Ovary (tissue), 9 donors: ENCODE results near the gene AP1G1. TPM values are rescaled to one million over a fixed set of nuclear protein-coding genes. Genes with fewer than 3 reads are reported as not detected.

Experiments
- DNase-seq, 5 donors: peaks; one replicate each; pipeline ENCODE4 v3.0.0-alpha.2; 2019 to 2020
- H3K27ac ChIP-seq, 2 donors: fragments of 200-600 bp; one replicate each; pipeline versions ENCODE4 v1.5.1 to v1.8.0; 2019 to 2022
- H3K27me3 ChIP-seq: fragments of 200-600 bp; one replicate; pipeline ENCODE4 v1.8.0; 2022
- H3K36me3 ChIP-seq: fragments of 200-600 bp; sonication (generic); one replicate; pipeline ENCODE4 v1.5.1; 2019
- H3K4me1 ChIP-seq: one replicate; pipeline ENCODE4 v1.8.1; 2013; ENCODE audit warnings: mild to moderate bottlenecking, moderate library complexity; ENCODE audit not compliant: insufficient read depth
- H3K4me3 ChIP-seq: fragments of 200-600 bp; sonication (generic); one replicate; pipeline ENCODE4 v1.5.1; 2017
- H3K9me3 ChIP-seq, 2 donors: fragments of 200-600 bp in 1 of 2; sonication (generic) in 1 of 2; one replicate each; pipeline versions ENCODE4 v1.5.1 to v1.8.1; 2013 to 2019; ENCODE audit warnings: mild to moderate bottlenecking in 1 of 2, moderate library complexity in 1 of 2
- CTCF ChIP-seq, 3 donors: fragments of 450-650 bp in 2 of 3; fragments of 200-600 bp in 1 of 3; IDR thresholded peaks; one replicate each; pipeline versions ENCODE4 v1.5.1 to v1.8.0; 2016 to 2022; ENCODE audit warnings: antibody characterized with exemption in 3 of 3, mild to moderate bottlenecking in 1 of 3
- EP300 ChIP-seq: sonication (generic); formaldehyde crosslinking; IDR thresholded peaks from one replicate; pipeline ENCODE4 v1.6.1; 2017; ENCODE audit warnings: antibody characterized with exemption
- POLR2A ChIP-seq: fragments of 450-650 bp; IDR thresholded peaks from one replicate; pipeline ENCODE4 v1.6.1; 2017; ENCODE audit warnings: antibody characterized with exemption, mild to moderate bottlenecking, moderate library complexity
- WGBS, 3 donors: extraction: QIAGEN DNeasy Blood & Tissue Kit in 1 of 3; methylation state at CpG; one replicate each; pipeline versions ENCODE4 v1.1.5 to v1.1.7; 2013 to 2017; 5-methylcytosine and 5-hydroxymethylcytosine counted together
- intact Hi-C, 4 donors: fragments of 100-400 bp; cut with DNase I; formaldehyde crosslinking; loops; one replicate each; pipeline versions ENCODE4 v1.11.0 to v1.15.1; 2022 to 2023
- polyA plus RNA-seq, 2 donors: library from polyadenylated mRNA; stranded (reverse); fragments of 200-250 nt in 1 of 2; fragments of 350-450 nt in 1 of 2; fragmentation: Illumina TruSeq in 1 of 2; extraction: RNeasy Lipid Tissue Mini Kit (QIAGEN cat#74804) in 1 of 2; gene quantifications; one replicate each; pipeline ENCODE4 v1.2.3, GENCODE V29; 2013 to 2014
- total RNA-seq, 7 donors: library from RNA; depleted of rRNA in 2 of 7; stranded (reverse); fragments of >200 nt in 2 of 7; fragmentation: NEBNext Ultra II Directional in 3 of 7; extraction: Animal tissue kit (Norgen Biotek cat#: 25700) in 3 of 7; gene quantifications; one replicate each; pipeline versions ENCODE4 v1.1.0 to v1.2.4, GENCODE V29; 2016 to 2023
- donor health status: DM: no; HTN: no; CAD: no; lungs with moderate emphysema.
- donor health status: DM: no; HTN: no; CAD: no.
- donor health status: Bipolar disorder and iron deficiency.
- donor health status: DM: yes; HTN: yes; CAD: no.
- donor health status: DM: no; HTN: no; CAD: no.
- donor health status: DM: yes; HTN: yes; CAD: no.

AP1G1 gene
- total and polyA plus RNA-seq, 9 donors = 14.2 to 71.7 (median 54.3) TPM

- Histone ChIP-seq H3K9me3 (no peaks in the 10 kb centered on the region), H3K27ac (no peak overlapping the region), H3K4me3 (no peak overlapping the region), H3K36me3 (no peaks in the 10 kb centered on the region), H3K27me3 (no peaks in the 10 kb centered on the region), H3K4me1 (no peaks in the 10 kb centered on the region)
- WGBS, 3 donors = 80 to 85% (median 84%) methylated on average over 5 of the region's 5 CpGs
- DNase-seq = no peak
- intact Hi-C loops = no loop called here
- TF ChIP-seq POLR2A (no peak), CTCF (IDR thresholded peaks at IDR 0.05) (no peak), EP300 (no peak)
Observed at GRCh38 chr16:71778780-71779179, 29.9 kb downstream of the AP1G1 start.

- Histone ChIP-seq H3K4me3 (no peak overlapping the region), H3K9me3 (no peaks in the 10 kb centered on the region), H3K27ac (no peak overlapping the region), H3K36me3 (no peaks in the 10 kb centered on the region), H3K4me1 (no peaks in the 10 kb centered on the region), H3K27me3 (no peaks in the 10 kb centered on the region)
- intact Hi-C loops = no loop called here
- whole genome bisulfite sequencing, 3 donors = 95 to 97% (median 97%) methylated on average over 10 of the region's 10 CpGs
- TF ChIP-seq EP300 = no peak
- TF ChIP-seq CTCF (IDR thresholded peaks at IDR 0.05) = no peak
- TF ChIP-seq POLR2A = no peak
- no peak for DNase-seq
Observed at GRCh38 chr16:71777329-71777728, 31.3 kb downstream of the AP1G1 start.

- Histone ChIP-seq H3K9me3 (no peaks in the 10 kb centered on the region), H3K36me3 (no peaks in the 10 kb centered on the region), H3K4me3 (no peak overlapping the region), H3K27ac (no peak overlapping the region), H3K27me3 (no peaks in the 10 kb centered on the region), H3K4me1 (no peaks in the 10 kb centered on the region)
- WGBS, 3 donors = 90 to 93% (median 92%) methylated on average over 4 of the region's 4 CpGs
- intact Hi-C loops = no loop called here
- no peak for DNase-seq
- TF ChIP-seq CTCF (IDR thresholded peaks at IDR 0.05) (no peak), EP300 (no peak), POLR2A (no peak)
Observed at GRCh38 chr16:71775949-71776348, 32.7 kb downstream of the AP1G1 start.

GRCh38 chr16:71771571-71771970, 37.1 kb downstream of the AP1G1 start:
- TF ChIP-seq POLR2A (no peak), CTCF (IDR thresholded peaks at IDR 0.05) (no peak), EP300 (no peak)
- intact Hi-C loops = no loop called here
- no peak overlapping the region for H3K4me3 ChIP-seq
- no peak overlapping the region for H3K27ac ChIP-seq
- H3K9me3 ChIP-seq = no peaks in the 10 kb centered on the region
- no peaks in the 10 kb centered on the region for H3K36me3 ChIP-seq
- no peak for DNase-seq
- no peaks in the 10 kb centered on the region for H3K4me1 ChIP-seq
- no peaks in the 10 kb centered on the region for H3K27me3 ChIP-seq

GRCh38 chr16:71769222-71769621, 39.4 kb downstream of the AP1G1 start:
- Histone ChIP-seq H3K9me3 (no peaks in the 10 kb centered on the region), H3K27ac (no peak overlapping the region), H3K4me1 (no peaks in the 10 kb centered on the region), H3K36me3 (no peaks in the 10 kb centered on the region), H3K4me3 (no peak overlapping the region), H3K27me3 (no peaks in the 10 kb centered on the region)
- 72 to 90% (median 82%) methylated on average over 1 of the region's 1 CpG for WGBS, 3 donors
- no peak for DNase-seq
- intact Hi-C loops = no loop called here
- TF ChIP-seq CTCF (IDR thresholded peaks at IDR 0.05) = no peak
- TF ChIP-seq POLR2A = no peak
- no peak for TF ChIP-seq EP300
